ENCODE data around the gene PDE4D. TPM values are rescaled to one million over a fixed set of nuclear protein-coding genes. Genes with fewer than 3 reads are reported as not detected.
A peak's percentile ranks its signal among the peaks of the same experiment; 100 is the strongest.

The PDE4D gene
- total and polyA plus RNA-seq, 4 donors = 12.8 to 167 (median 44.5) TPM

GRCh38 chr5:59079622-59080620 lies 813.6 kb downstream of the PDE4D start:
- Histone ChIP-seq H3K9me3 (ENCODE audit: control insufficient read depth in 4 of 4, insufficient read depth in 3 of 4, low read length in 3 of 4) (no peaks in the 10 kb centered on the region), H3K27ac (ENCODE audit: low read depth in 1 of 2, low read length in 1 of 2) (peak overlapping the region in 1 of 2 donors; percentile 69), H3K9ac (ENCODE audit: insufficient read depth in 1 of 2, low read length in 2 of 2) (no peak overlapping the region), H3K4me3 (no peak overlapping the region), H3K27me3 (ENCODE audit: control insufficient read depth in 3 of 3, insufficient read depth in 3 of 3, low read length in 2 of 3) (no peaks in the 10 kb centered on the region), H3K36me3 (ENCODE audit: control insufficient read depth in 4 of 4, insufficient read depth in 4 of 4, low read length in 4 of 4) (no peaks in the 10 kb centered on the region), H3K4me1 (ENCODE audit: control insufficient read depth in 5 of 5, insufficient read depth in 5 of 5, low read length in 5 of 5) (peaks cover 0 to 7% (median 4%) of the 10 kb centered on the region in 5 donors)
- ATAC-seq (ENCODE audit: insufficient read depth, low FRiP score) = no peak
- TF ChIP-seq CTCF (IDR thresholded peaks at IDR 0.05; ENCODE audit: control extremely low read depth, extremely low read depth) = no peak
- 66 to 75% methylated on average over 7 of the region's 7 CpGs for WGBS, 2 donors
- peak in 1 of 3 donors; percentile 68 for DNase-seq

- no peak for DNase-seq
Measured at GRCh38 chr5:59071755-59072549, 821.6 kb downstream of the PDE4D start.

GRCh38 chr5:59069438-59070079 lies 824.0 kb downstream of the PDE4D start:
- 73 to 85% methylated on average over 2 of the region's 2 CpGs for WGBS, 2 donors
- Histone ChIP-seq H3K36me3 (ENCODE audit: control insufficient read depth in 4 of 4, insufficient read depth in 4 of 4, low read length in 4 of 4) (no peaks in the 10 kb centered on the region), H3K27ac (ENCODE audit: low read depth in 1 of 2, low read length in 1 of 2) (peak overlapping the region in 1 of 2 donors; percentile 45), H3K27me3 (ENCODE audit: control insufficient read depth in 3 of 3, insufficient read depth in 3 of 3, low read length in 2 of 3) (no peaks in the 10 kb centered on the region), H3K4me3 (no peak overlapping the region), H3K9me3 (ENCODE audit: control insufficient read depth in 4 of 4, insufficient read depth in 3 of 4, low read length in 3 of 4) (peaks cover 0 to 2% (median 0%) of the 10 kb centered on the region in 4 donors), H3K4me1 (ENCODE audit: control insufficient read depth in 5 of 5, insufficient read depth in 5 of 5, low read length in 5 of 5) (peaks cover 0 to 4% (median 4%) of the 10 kb centered on the region in 5 donors), H3K9ac (ENCODE audit: insufficient read depth in 1 of 2, low read length in 2 of 2) (no peak overlapping the region)
- TF ChIP-seq CTCF (IDR thresholded peaks at IDR 0.05; ENCODE audit: control extremely low read depth, extremely low read depth) = no peak
- ATAC-seq (ENCODE audit: insufficient read depth, low FRiP score) (no peak), DNase-seq (peak in 2 of 3 donors; percentile 21 to 35)

More at GRCh38 chr5:59071755-59072549, 821.6 kb downstream of the PDE4D start:
- Histone ChIP-seq H3K36me3 (ENCODE audit: control insufficient read depth in 4 of 4, insufficient read depth in 4 of 4, low read length in 4 of 4) (no peaks in the 10 kb centered on the region), H3K27me3 (ENCODE audit: control insufficient read depth in 3 of 3, insufficient read depth in 3 of 3, low read length in 2 of 3) (no peaks in the 10 kb centered on the region), H3K9me3 (ENCODE audit: control insufficient read depth in 4 of 4, insufficient read depth in 3 of 4, low read length in 3 of 4) (no peaks in the 10 kb centered on the region), H3K27ac (ENCODE audit: low read depth in 1 of 2, low read length in 1 of 2) (no peak overlapping the region), H3K4me3 (no peak overlapping the region), H3K9ac (ENCODE audit: insufficient read depth in 1 of 2, low read length in 2 of 2) (no peak overlapping the region), H3K4me1 (ENCODE audit: control insufficient read depth in 5 of 5, insufficient read depth in 5 of 5, low read length in 5 of 5) (peaks cover 0 to 4% (median 2%) of the 10 kb centered on the region in 5 donors)
- 90 to 94% methylated on average over 12 of the region's 12 CpGs for WGBS, 2 donors
- no peak for TF ChIP-seq CTCF (IDR thresholded peaks at IDR 0.05; ENCODE audit: control extremely low read depth, extremely low read depth)
- ATAC-seq (ENCODE audit: insufficient read depth, low FRiP score) = no peak

Data from lung (tissue), 12 donors.